Smooth muscle cell (in vitro differentiated cells): ENCODE data around the gene TELO2. TPM values are rescaled to one million over a fixed set of nuclear protein-coding genes. Genes with fewer than 3 reads are reported as not detected.

ENCODE experiments used
- DNase-seq: peaks from one replicate; lab custom pipeline; 2025; ENCODE audit not compliant: unreplicated experiment; lab: John Stamatoyannopoulos, UW
- H2AFZ ChIP-seq: fragments of 200-600 bp; sonication (generic); 2 replicates; pipeline ENCODE4 v1.6.0; 2016; ENCODE audit warnings: antibody characterized with exemption, low read depth, mild to moderate bottlenecking
- H3F3A ChIP-seq: fragments of 200-600 bp; sonication (generic); 2 replicates; pipeline ENCODE4 v1.6.0; 2017; ENCODE audit warnings: antibody characterized with exemption, low read depth
- H3K27ac ChIP-seq: fragments of 200-600 bp; sonication (generic); 2 replicates; pipeline ENCODE4 v1.5.1; 2016; ENCODE audit warnings: low read depth, mild to moderate bottlenecking
- H3K27me3 ChIP-seq: fragments of 200-600 bp; sonication (generic); 2 replicates; pipeline ENCODE4 v1.6.1; 2016; ENCODE audit warnings: low read depth, mild to moderate bottlenecking
- H3K36me3 ChIP-seq: fragments of 200-600 bp; sonication (generic); 2 replicates; pipeline ENCODE4 v1.5.1; 2016; ENCODE audit warnings: low read depth
- H3K4me1 ChIP-seq: fragments of 200-600 bp; sonication (generic); 2 replicates; pipeline ENCODE4 v1.5.1; 2016; ENCODE audit warnings: low read depth
- H3K4me2 ChIP-seq: fragments of 200-600 bp; sonication (generic); 2 replicates; pipeline ENCODE4 v1.6.0; 2016; ENCODE audit warnings: mild to moderate bottlenecking
- H3K4me3 ChIP-seq: fragments of 200-600 bp; sonication (generic); 2 replicates; pipeline ENCODE4 v1.5.1; 2016; ENCODE audit warnings: mild to moderate bottlenecking
- H3K79me2 ChIP-seq: fragments of 200-600 bp; sonication (generic); 2 replicates; pipeline ENCODE4 v1.6.0; 2016; ENCODE audit warnings: low read depth, mild to moderate bottlenecking
- H3K9ac ChIP-seq: fragments of 200-600 bp; sonication (generic); 2 replicates; pipeline ENCODE4 v1.6.0; 2016; ENCODE audit warnings: low read depth
- H3K9me3 ChIP-seq: fragments of 200-600 bp; sonication (generic); replicated peaks from 2 replicates; pipeline ENCODE4 v1.5.1; 2016; ENCODE audit warnings: low read depth
- H4K20me1 ChIP-seq: fragments of 200-600 bp; sonication (generic); 2 replicates; pipeline ENCODE4 v1.6.0; 2016; ENCODE audit warnings: low read depth
- WGBS: methylation state at CpG from one replicate; pipeline ENCODE4 v1.1.7; 2016; ENCODE audit warnings: low lambda C conversion rate; 5-methylcytosine and 5-hydroxymethylcytosine counted together
- polyA plus RNA-seq: library from polyadenylated mRNA; unstranded; fragments of >200 nt; fragmentation: Nextera tagmentation; extraction: Ambion mirVana; gene quantifications from 2 replicates; pipeline ENCODE4 v1.2.1, GENCODE V29; 2016
- total RNA-seq: library from RNA; depleted of rRNA; stranded (reverse); fragments of >200 nt; gene quantifications from 2 replicates; pipeline ENCODE4 v1.2.3, GENCODE V29; 2014
- TF ChIP-seq, protein P1 (sequence below): fragments of 200-600 bp; sonication (generic); IDR thresholded peaks from 2 replicates; pipeline ENCODE4 v1.5.1; 2017; ENCODE audit warnings: borderline replicate concordance, mild to moderate bottlenecking, antibody characterized with exemption; ENCODE audit not compliant: insufficient read depth, poor library complexity, severe bottlenecking

TELO2 gene
- total and polyA plus RNA-seq, 2 experiments from 2014 or later, result 6.5 to 22.9 TPM

DNA sequence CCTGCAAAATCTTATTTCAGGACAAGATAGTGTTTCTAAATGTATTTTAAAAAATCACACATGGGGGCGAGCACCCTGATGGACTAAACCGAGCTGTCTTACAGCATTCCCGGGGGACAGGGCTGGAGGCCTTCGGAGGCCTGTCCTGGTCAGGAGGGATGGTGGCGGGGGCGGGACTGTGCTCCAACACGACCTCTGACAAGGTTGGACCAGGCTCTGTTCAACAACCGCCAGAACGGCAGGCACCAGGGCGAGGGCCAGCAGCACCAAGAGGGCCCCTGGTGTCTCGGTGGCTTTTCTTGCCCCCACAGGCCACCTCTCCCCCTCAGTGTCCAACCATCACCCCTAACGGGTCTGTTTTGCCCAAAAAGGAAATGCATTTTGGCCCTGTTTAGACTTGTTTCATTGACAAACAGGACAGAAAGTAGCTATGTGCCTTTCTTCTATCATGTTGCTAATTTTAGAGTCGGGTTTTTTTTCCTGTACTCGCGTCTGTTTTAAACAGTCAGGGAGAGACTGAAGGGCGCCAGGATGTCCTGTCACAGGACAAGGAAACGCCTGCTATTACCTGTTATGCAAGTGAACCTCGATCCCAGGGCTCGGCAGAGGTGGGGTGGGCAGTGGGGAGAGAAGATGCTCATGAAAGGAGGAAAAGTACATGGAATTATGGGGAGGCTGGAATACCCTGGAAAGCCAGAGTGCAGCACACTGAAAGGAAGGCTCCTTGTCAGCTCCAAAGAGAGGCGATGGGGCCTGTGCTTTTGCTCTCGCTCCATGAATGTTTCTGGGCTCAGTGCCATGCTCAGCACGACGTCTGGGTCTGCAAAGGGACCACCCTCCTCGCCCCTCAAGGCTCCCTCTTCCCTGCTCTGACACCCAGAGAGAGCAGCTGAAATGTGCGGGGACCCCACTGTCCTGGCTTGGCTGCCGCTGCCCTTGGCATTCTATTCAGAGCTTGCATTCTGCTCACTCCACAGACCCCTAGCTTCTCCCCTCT, 52.2 kb downstream of the TELO2 start:
- Histone ChIP-seq H3K4me3 (no peak overlapping the region), H3K9ac (no peak overlapping the region), H3K4me1 (no peaks in the 10 kb centered on the region), H4K20me1 (no peaks in the 10 kb centered on the region), H3K36me3 (no peaks in the 10 kb centered on the region), H3F3A (peaks cover 3% of the 10 kb centered on the region), H2AFZ (no peak overlapping the region), H3K4me2 (no peak overlapping the region), H3K79me2 (no peaks in the 10 kb centered on the region), H3K27me3 (no peaks in the 10 kb centered on the region), H3K27ac (no peak overlapping the region), H3K9me3 (no peaks in the 10 kb centered on the region)
- TF ChIP-seq, protein P1, sequence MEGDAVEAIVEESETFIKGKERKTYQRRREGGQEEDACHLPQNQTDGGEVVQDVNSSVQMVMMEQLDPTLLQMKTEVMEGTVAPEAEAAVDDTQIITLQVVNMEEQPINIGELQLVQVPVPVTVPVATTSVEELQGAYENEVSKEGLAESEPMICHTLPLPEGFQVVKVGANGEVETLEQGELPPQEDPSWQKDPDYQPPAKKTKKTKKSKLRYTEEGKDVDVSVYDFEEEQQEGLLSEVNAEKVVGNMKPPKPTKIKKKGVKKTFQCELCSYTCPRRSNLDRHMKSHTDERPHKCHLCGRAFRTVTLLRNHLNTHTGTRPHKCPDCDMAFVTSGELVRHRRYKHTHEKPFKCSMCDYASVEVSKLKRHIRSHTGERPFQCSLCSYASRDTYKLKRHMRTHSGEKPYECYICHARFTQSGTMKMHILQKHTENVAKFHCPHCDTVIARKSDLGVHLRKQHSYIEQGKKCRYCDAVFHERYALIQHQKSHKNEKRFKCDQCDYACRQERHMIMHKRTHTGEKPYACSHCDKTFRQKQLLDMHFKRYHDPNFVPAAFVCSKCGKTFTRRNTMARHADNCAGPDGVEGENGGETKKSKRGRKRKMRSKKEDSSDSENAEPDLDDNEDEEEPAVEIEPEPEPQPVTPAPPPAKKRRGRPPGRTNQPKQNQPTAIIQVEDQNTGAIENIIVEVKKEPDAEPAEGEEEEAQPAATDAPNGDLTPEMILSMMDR, result no peak
- WGBS, result 77% methylated on average over 26 of the region's 26 CpGs
- DNase-seq, result no peak

DNA sequence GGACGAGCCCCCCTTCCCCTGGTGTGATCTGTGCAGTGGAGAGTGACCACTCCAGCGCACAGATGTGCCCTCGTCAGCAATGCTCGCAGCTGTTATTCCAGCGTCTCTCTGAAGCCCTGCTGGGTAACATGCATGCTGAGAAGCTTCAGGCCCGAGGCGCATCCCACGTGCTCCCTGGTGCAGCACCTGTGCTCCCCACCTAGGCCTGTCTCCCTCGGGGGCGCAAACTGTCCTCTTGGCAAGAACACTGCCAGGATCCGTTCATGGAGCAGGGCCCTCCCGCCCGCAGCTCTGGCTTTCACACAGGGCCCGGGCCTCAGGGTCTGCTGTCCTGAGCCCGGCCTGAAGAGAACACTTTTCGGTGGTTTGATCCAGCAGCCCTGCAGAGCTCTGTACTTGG, 53.3 kb downstream of the TELO2 start:
- no peak for DNase-seq
- H3K27me3 ChIP-seq, result no peaks in the 10 kb centered on the region
- TF ChIP-seq, protein P1, result no peak
- H3K9ac ChIP-seq, result no peak overlapping the region
- H3K79me2 ChIP-seq, result no peaks in the 10 kb centered on the region
- H3K9me3 ChIP-seq, result no peaks in the 10 kb centered on the region
- H3K27ac ChIP-seq, result no peak overlapping the region
- 96% methylated on average over 16 of the region's 16 CpGs for WGBS
- no peak overlapping the region for H3K4me2 ChIP-seq
- H4K20me1 ChIP-seq, result no peaks in the 10 kb centered on the region
- H3K4me3 ChIP-seq, result no peak overlapping the region
- no peaks in the 10 kb centered on the region for H3K4me1 ChIP-seq
- no peak overlapping the region for H2AFZ ChIP-seq
- peaks cover 3% of the 10 kb centered on the region for H3F3A ChIP-seq
- H3K36me3 ChIP-seq, result no peaks in the 10 kb centered on the region

DNA sequence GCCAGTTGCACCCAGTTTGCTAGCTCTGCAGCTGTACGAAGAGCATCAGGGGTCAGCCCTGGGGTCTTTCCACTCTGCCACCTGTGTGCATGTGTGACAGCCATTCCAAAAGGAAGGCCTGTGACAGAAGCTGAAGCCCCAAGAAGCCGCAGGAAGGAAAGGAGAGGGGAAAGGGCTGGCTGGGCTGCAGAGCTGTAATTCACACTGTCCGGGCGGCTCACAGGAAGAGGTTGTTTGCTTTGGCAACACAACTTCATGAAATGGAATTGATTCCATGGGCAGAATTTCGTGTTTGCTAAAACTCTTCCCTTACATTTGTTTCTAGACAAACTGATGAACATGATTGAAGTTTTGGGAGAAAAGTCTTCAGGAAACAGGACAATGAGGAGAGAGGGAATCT, 55.1 kb downstream of the TELO2 start:
- no peak overlapping the region for H3K9ac ChIP-seq
- H3F3A ChIP-seq, result peaks cover 3% of the 10 kb centered on the region
- no peaks in the 10 kb centered on the region for H3K79me2 ChIP-seq
- no peak for DNase-seq
- H3K4me3 ChIP-seq, result no peak overlapping the region
- no peaks in the 10 kb centered on the region for H3K36me3 ChIP-seq
- TF ChIP-seq, protein P1, result no peak
- H3K9me3 ChIP-seq, result no peaks in the 10 kb centered on the region
- 94% methylated on average over 5 of the region's 5 CpGs for WGBS
- no peak overlapping the region for H3K4me2 ChIP-seq
- H3K27me3 ChIP-seq, result no peaks in the 10 kb centered on the region
- H3K27ac ChIP-seq, result no peak overlapping the region
- no peaks in the 10 kb centered on the region for H4K20me1 ChIP-seq
- no peak overlapping the region for H2AFZ ChIP-seq
- H3K4me1 ChIP-seq, result no peaks in the 10 kb centered on the region
